ENCODE measurements around the gene ATXN7. TPM values are rescaled to one million over a fixed set of nuclear protein-coding genes. Genes with fewer than 3 reads are reported as not detected.
A peak's percentile ranks its signal among the peaks of the same experiment; 100 is the strongest.

The ATXN7 gene
- total and polyA plus RNA-seq, 8 donors = 2.1 to 333 (median 30.8) TPM

DNA sequence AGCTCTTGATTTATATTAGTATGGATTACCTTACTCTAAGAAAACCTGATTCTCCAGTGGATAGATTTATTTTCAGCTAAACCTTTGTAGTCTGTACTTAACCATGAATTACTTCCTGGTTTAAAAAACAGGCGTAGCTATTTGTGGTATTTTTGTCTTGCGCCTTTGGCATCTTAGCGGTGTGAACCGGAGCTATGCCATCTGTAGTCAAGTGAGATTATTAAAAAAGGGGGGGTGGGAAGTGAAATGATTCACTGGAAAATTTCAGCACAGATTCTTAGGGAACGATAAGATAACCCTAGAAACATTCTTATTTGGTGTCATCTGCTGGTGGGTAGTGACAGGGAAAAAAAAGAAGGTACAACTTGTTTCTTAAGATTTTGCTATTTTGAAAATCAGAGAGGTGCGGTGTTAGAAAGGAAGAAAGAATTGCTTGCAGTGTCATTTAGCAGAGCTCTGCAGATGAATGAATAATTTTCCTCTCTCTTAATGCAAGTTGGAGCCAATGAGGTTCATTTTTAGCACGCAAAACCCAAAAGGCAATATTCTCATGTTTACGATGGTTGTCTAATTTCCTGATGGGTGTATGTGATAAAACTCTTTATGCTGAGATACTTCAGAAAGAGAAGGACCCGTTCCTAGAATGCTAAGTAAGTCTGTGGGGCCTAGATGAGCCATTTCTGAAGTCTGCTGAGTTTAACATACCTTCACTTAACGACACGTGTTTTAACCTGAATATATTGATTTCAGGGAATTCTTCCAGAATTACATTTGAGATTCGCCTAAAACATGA lies 115.6 kb downstream of the ATXN7 start:
- intact Hi-C loops (cut with DNase I; ENCODE audit: low total_unique reads) = no loop called here
- no peak for TF ChIP-seq POLR2AphosphoS5 (IDR thresholded peaks at IDR 0.05)
- TF ChIP-seq, protein P1, sequence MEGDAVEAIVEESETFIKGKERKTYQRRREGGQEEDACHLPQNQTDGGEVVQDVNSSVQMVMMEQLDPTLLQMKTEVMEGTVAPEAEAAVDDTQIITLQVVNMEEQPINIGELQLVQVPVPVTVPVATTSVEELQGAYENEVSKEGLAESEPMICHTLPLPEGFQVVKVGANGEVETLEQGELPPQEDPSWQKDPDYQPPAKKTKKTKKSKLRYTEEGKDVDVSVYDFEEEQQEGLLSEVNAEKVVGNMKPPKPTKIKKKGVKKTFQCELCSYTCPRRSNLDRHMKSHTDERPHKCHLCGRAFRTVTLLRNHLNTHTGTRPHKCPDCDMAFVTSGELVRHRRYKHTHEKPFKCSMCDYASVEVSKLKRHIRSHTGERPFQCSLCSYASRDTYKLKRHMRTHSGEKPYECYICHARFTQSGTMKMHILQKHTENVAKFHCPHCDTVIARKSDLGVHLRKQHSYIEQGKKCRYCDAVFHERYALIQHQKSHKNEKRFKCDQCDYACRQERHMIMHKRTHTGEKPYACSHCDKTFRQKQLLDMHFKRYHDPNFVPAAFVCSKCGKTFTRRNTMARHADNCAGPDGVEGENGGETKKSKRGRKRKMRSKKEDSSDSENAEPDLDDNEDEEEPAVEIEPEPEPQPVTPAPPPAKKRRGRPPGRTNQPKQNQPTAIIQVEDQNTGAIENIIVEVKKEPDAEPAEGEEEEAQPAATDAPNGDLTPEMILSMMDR (IDR thresholded peaks at IDR 0.05) = no peak
- TF ChIP-seq POLR2A (IDR thresholded peaks at IDR 0.05) = no peak
- TF ChIP-seq EP300 (IDR thresholded peaks at IDR 0.05) = no peak
- WGBS, 5 donors = 69 to 79% (median 69%) methylated on average over 12 of the region's 12 CpGs
- Histone ChIP-seq H3K4me1 (peaks cover 10 to 69% (median 40%) of the 10 kb centered on the region in 4 donors), H3K27me3 (no peaks in the 10 kb centered on the region), H3K4me3 (no peak overlapping the region), H3K36me3 (peaks cover 30 to 47% (median 46%) of the 10 kb centered on the region in 4 donors), H3K27ac (peak overlapping the region in 2 of 5 donors; percentile 11 to 16), H3K9me3 (no peaks in the 10 kb centered on the region)
- peak in 1 of 2 donors; percentile 37 for DNase-seq

DNA sequence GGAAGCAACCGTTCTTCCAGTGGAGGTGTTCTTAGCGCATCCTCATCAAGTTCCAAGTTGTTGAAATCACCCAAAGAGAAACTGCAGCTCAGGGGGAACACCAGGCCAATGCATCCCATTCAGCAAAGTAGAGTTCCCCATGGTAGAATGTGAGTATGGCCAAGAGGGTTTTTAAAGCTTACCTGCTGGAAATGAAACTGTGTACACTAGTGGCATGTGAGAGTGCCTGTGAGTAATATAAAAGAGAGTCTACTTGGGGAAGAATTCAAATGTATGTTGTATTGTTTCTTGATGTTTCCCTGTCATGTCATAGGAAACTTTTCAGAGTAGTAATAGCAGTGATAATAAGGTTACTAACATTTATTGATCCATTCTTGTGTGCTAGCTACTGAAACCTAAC lies 116.4 kb downstream of the ATXN7 start:
- H3K36me3 ChIP-seq = peaks cover 31 to 54% (median 53%) of the 10 kb centered on the region in 4 donors
- no peak for DNase-seq
- no peaks in the 10 kb centered on the region for H3K27me3 ChIP-seq
- intact Hi-C loops (cut with DNase I; ENCODE audit: low total_unique reads) = no loop called here
- H3K4me3 ChIP-seq = no peak overlapping the region
- 86 to 95% (median 94%) methylated on average over 2 of the region's 2 CpGs for WGBS, 5 donors
- H3K27ac ChIP-seq = peak overlapping the region in 2 of 5 donors; percentile 11 to 40
- TF ChIP-seq EP300 (IDR thresholded peaks at IDR 0.05) = no peak
- TF ChIP-seq, protein P1 (IDR thresholded peaks at IDR 0.05) = no peak
- no peak for TF ChIP-seq POLR2AphosphoS5 (IDR thresholded peaks at IDR 0.05)
- no peak for TF ChIP-seq POLR2A (IDR thresholded peaks at IDR 0.05)
- no peaks in the 10 kb centered on the region for H3K9me3 ChIP-seq
- H3K4me1 ChIP-seq = peaks cover 10 to 62% (median 37%) of the 10 kb centered on the region in 4 donors

DNA sequence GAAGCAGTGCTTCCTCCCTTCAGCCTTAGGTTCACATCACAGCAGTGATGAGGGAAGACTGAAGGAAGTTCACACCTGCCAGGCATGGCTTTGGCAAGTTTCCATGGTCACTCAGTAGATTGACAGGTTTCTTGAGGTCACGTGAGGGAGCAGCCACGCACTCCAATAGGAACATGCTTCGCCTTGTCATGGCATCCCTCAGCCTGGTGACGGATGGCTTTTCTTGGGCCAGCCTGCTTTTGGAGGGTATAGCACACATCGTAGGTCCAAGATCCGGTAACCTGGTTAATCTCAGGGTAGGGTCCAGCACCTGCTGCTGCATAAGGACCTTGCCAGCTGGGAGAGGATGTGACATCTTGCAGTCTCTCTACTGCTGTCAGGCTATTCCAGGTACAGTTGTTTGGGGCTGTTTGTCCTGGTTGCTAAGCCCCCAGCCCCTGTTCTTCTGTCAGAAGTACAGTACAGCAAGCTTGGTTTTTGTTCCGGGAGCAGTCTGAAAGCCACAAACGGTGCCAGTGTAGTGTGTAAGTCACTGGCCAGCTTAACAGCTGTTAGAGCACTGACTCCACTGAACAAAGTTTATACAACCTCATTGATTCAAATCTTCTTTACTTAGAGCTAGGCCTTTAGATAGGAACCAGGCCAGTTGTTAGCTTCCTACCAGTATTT lies 117.3 kb downstream of the ATXN7 start:
- intact Hi-C loops (cut with DNase I; ENCODE audit: low total_unique reads) = no loop called here
- Histone ChIP-seq H3K4me3 (no peak overlapping the region), H3K36me3 (peaks cover 40 to 64% (median 59%) of the 10 kb centered on the region in 4 donors), H3K27me3 (no peaks in the 10 kb centered on the region), H3K9me3 (no peaks in the 10 kb centered on the region), H3K4me1 (peaks cover 10 to 53% (median 32%) of the 10 kb centered on the region in 4 donors), H3K27ac (no peak overlapping the region)
- 70 to 85% (median 73%) methylated on average over 7 to 8 of the region's 8 CpGs for WGBS, 5 donors
- TF ChIP-seq POLR2AphosphoS5 (IDR thresholded peaks at IDR 0.05) = no peak
- TF ChIP-seq, protein P1 (IDR thresholded peaks at IDR 0.05) = no peak
- DNase-seq = no peak

DNA sequence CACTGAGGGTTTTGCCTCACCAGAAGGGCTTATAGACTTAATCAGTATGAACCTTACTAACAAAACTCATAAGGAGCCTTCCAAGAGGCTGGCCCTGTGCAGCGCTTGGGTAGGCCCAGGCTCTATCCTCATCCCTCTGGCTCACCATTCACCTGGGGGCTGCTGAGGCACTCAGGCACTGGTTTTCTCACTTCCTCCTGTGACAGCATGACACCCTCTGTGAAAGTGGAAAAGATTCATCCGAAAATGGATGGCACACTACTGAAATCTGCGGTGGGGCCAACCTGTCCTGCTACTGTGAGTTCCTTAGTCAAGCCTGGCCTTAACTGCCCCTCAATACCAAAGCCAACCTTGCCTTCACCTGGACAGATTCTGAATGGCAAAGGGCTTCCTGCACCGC lies 118.3 kb downstream of the ATXN7 start:
- TF ChIP-seq, protein P1 (IDR thresholded peaks at IDR 0.05) = no peak
- no peak for TF ChIP-seq POLR2A (IDR thresholded peaks at IDR 0.05)
- no peak for TF ChIP-seq EP300 (IDR thresholded peaks at IDR 0.05)
- no peak for TF ChIP-seq POLR2AphosphoS5 (IDR thresholded peaks at IDR 0.05)
- H3K36me3 ChIP-seq = peaks cover 44 to 74% (median 64%) of the 10 kb centered on the region in 4 donors
- WGBS, 5 donors = 85 to 99% (median 95%) methylated on average over 4 of the region's 4 CpGs
- H3K4me1 ChIP-seq = peaks cover 2 to 42% (median 22%) of the 10 kb centered on the region in 4 donors
- peak overlapping the region in 1 of 5 donors; percentile 2 for H3K27ac ChIP-seq
- H3K9me3 ChIP-seq = no peaks in the 10 kb centered on the region
- intact Hi-C loops (cut with DNase I; ENCODE audit: low total_unique reads) = no loop called here
- H3K27me3 ChIP-seq = no peaks in the 10 kb centered on the region
- no peak for DNase-seq
- no peak overlapping the region for H3K4me3 ChIP-seq

Measured in stomach (tissue), 9 donors.